HG03108 (cell line): ENCODE results near the gene PTGR3.

Experiments
- ATAC-seq: cut with Tn5 transposase; IDR thresholded peaks from one replicate; pipeline ENCODE4 v1.9.1; 2021; ENCODE audit warnings: moderate library complexity; ENCODE audit not compliant: unreplicated experiment

PTGR3 gene

GRCh38 chr18:75172299-75173124, 36.4 kb downstream of the PTGR3 start:
- no peak for ATAC-seq

GRCh38 chr18:75170916-75171315, 38.0 kb downstream of the PTGR3 start:
- no peak for ATAC-seq

DNA sequence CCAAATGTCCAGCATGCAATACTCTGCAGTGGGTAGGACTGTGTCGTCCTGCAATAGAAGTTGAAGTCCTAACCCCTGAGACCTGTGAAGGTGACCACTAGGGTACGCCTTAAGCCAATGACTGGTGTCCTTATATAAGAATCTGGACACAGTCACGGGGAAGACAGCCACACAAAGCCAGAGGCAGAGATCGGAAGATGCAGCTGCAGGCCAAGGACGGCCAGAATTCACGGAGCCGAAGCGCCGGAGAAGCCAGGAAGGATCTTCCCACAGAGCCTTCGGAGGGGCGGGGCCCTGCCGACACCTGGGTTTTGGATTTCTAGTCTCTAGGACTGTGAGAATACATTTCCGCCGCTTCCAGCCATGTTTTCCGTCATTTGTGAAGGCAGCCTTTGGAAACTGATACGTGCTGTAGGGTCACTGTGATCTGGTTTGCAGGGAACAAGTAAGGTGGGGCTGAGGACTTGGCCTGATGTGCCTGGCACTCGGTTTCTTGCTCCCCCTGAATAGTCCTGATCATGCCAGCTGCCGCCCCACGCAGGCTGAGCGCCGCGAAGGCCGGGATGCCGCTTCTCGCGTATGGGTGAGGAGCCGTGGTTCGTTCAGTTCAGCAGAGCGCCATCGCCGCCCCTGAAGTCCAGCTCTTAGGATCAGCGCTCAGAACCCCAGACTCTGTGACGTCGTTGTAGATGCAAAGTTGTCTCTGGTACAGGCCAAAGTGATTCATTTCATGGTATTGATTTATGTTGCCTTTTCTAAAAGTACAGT, 38.7 kb downstream of the PTGR3 start:
- no peak for ATAC-seq

GRCh38 chr18:75169411-75169810, 39.5 kb downstream of the PTGR3 start:
- no peak for ATAC-seq

- no peak for ATAC-seq
These were observed 40.3 kb downstream of the PTGR3 start for GRCh38 chr18:75168619-75169018.

GRCh38 chr18:75167759-75168618, 41.0 kb downstream of the PTGR3 start:
- no peak for ATAC-seq

DNA sequence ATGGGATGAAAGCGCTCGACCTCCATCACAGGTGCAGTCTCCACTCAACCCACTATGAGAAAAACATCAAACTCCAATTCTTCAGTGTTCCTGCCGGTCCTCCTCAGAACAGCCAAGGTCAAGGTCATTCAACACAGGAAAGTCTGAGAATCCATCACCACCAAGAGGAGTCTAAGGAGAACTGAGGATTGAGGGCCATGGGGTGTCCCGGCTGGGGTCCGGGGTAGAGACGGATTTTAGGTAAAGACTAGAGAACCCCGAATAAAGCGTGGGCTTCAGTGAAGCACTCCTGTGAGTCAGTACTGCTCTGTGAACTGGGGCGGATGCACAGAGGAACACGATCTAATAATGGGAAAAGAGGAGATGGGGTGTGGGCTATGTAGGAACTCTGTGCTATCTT, 41.8 kb downstream of the PTGR3 start:
- ATAC-seq, result no peak

GRCh38 chr18:75165926-75166325, 43.0 kb downstream of the PTGR3 start:
- no peak for ATAC-seq

- no peak for ATAC-seq
These were observed 44.5 kb downstream of the PTGR3 start for GRCh38 chr18:75164479-75164878.

GRCh38 chr18:75163736-75164135, 45.2 kb downstream of the PTGR3 start:
- no peak for ATAC-seq

DNA sequence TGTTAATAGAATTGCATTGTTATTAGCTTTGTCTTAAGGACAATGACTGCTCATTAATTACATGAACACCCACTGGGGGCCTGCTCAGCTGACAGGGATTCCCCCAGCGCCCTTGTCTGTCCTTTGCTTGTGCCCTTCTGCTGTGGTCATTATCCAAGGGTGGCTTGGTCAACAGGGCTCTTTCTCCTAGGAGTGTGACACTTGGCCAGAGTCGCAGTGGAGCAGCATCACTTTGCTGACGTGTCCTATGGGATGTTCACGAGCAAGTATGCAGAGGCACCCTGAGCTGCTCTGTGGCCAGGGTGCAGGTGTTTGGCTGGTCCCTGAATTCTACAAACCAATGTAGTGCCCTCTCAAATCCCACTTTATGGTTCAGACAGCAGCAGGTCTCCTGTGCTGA, 46.0 kb downstream of the PTGR3 start:
- no peak for ATAC-seq

GRCh38 chr18:75162467-75162866, 46.5 kb downstream of the PTGR3 start:
- ATAC-seq, result no peak

GRCh38 chr18:75161256-75162028, 47.5 kb downstream of the PTGR3 start:
- ATAC-seq, result no peak

- no peak for ATAC-seq
These were observed 48.6 kb downstream of the PTGR3 start for GRCh38 chr18:75160364-75160763.

DNA sequence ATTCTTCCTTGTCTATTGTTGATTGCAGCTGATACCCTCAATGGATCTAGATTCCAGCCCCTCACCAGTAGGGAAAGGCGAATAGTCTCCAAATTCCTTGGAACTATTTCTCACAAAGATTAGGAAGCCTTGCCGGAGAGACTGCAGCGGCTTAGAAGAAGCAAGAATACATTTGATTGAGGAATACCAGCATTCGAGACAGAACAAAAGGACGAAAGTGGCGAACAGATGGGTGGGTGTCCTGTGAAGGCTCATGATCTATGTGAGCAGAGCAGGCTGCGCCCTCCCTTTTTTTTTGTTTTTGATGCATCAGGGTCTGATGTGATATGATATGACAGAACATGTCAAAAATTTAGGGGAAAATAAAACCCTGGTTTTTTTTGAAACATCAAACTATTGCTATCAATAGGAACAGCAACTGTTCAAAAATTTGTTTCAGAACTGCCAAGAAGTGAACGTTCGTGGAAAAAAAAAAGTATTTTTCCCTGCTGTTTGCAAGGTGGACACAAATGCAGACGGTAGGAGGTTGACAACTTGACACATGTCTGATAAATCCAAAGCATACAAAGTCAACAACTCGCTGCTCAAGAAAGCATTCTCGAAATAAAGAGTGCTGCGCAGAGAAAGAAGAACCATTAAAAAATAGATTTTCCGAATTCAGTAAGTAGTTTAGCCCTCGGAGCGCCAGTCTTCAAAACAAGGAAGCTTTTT, 49.1 kb downstream of the PTGR3 start:
- no peak for ATAC-seq

GRCh38 chr18:75159238-75159518, 49.8 kb downstream of the PTGR3 start:
- no peak for ATAC-seq
